Mucosa of rectum (tissue), 2 donors: ENCODE results near the gene AP1G2.

Experiments
- H3K27ac ChIP-seq, 2 donors: one replicate each; pipeline ENCODE4 v1.7.0; 2013; ENCODE audit warnings: inconsistent platforms in 2 of 2, low read depth in 2 of 2, low read length in 2 of 2
- H3K27me3 ChIP-seq, 2 donors: one replicate each; pipeline ENCODE4 v1.7.0; 2013; ENCODE audit warnings: low read length in 2 of 2; ENCODE audit not compliant: control insufficient read depth in 2 of 2, insufficient read depth in 2 of 2
- H3K36me3 ChIP-seq, 2 donors: one replicate each; pipeline ENCODE4 v1.7.0; 2013; ENCODE audit warnings: low read length in 2 of 2; ENCODE audit not compliant: control insufficient read depth in 2 of 2, insufficient read depth in 2 of 2
- H3K4me1 ChIP-seq, 2 donors: one replicate each; pipeline ENCODE4 v1.7.0; 2013; ENCODE audit warnings: low read length in 2 of 2, mild to moderate bottlenecking in 1 of 2; ENCODE audit not compliant: control insufficient read depth in 2 of 2, insufficient read depth in 2 of 2
- H3K4me3 ChIP-seq, 2 donors: one replicate each; pipeline ENCODE4 v1.7.0; 2013; ENCODE audit warnings: low read length in 2 of 2
- H3K9ac ChIP-seq, 2 donors: one replicate each; pipeline ENCODE4 v1.7.0; 2013; ENCODE audit warnings: low read length in 2 of 2, low read depth in 1 of 2, mild to moderate bottlenecking in 1 of 2
- H3K9me3 ChIP-seq, 2 donors: one replicate each; pipeline ENCODE4 v1.7.0; 2013; ENCODE audit warnings: low read length in 2 of 2; ENCODE audit not compliant: control insufficient read depth in 2 of 2
- donor health status: healthy.
- donor health status: Normal muscosa, but diverticular disease.

Gene AP1G2

DNA sequence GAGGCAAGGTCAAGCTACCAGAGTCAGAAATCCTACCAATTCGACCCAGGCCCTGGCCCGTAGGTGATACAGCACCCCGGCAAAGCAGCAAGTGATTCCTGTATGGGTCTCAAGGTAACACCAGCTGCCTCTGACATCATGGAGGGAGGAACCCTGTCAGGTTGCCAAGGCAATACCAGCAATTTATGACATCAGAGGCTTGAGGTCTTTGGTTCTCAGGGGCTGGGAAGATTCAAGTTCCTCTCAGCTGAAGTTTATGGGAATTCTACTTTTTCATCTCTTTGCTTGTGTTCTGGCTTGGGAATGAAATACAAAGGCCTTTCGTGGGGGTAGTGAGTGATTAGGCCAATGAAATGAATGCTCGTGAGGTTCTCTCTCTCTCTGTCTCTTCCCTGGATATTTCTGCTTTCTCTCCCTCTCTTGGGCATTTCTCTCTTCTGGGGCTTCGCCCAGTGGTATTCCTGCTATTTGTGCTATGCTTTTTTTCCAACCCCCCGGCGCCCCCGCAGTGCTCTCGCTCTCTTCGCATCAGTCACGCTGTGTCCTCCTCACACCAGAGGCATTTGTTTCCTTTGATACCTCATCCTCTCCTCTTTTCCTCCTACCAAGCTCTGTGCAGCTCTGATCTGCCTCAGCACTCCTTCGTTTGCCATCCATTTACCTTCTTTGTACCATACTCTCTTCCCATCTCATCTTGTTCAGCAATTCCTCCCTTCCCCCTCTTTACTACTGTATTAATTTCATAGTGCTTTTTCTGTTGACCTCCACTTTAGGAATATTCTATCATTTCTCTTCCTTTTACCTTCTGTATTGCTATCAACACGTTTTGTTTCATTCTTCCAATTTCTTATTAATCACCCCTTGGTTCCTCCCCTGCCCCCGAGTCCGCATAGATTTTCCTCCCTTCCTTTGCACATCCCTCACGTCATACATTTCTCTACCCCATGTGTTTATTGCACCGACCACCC is 19.0 kb downstream of the AP1G2 start:
- Histone ChIP-seq H3K9ac (no peak overlapping the region), H3K36me3 (no peaks in the 10 kb centered on the region), H3K9me3 (no peaks in the 10 kb centered on the region), H3K4me3 (no peak overlapping the region), H3K27me3 (peaks cover 0 to 2% of the 10 kb centered on the region in 2 donors), H3K4me1 (peaks cover 3 to 5% of the 10 kb centered on the region in 2 donors), H3K27ac (no peak overlapping the region)

DNA sequence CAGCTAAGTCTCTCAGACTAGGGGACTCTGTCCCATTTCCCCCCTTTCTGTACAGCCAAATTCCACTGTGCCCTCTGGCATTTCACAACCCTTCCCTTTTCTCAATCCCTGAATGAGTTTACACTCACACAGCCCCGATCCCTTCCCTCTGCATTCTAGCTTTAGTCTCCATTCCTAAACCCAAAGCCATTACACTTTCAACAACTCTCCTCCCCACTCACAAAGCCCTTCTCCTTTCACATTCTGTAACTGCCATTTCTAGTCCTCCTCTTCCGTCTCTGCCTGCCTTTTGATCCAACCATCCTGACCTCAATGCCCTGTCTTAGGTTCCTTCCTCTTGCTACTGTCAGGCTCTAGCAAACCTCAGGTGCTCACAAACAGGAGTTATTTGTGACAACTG is 19.7 kb downstream of the AP1G2 start:
- Histone ChIP-seq H3K27ac (no peak overlapping the region), H3K4me3 (no peak overlapping the region), H3K9me3 (no peaks in the 10 kb centered on the region), H3K36me3 (no peaks in the 10 kb centered on the region), H3K4me1 (peaks cover 3 to 5% of the 10 kb centered on the region in 2 donors), H3K9ac (no peak overlapping the region), H3K27me3 (peaks cover 0 to 2% of the 10 kb centered on the region in 2 donors)

DNA sequence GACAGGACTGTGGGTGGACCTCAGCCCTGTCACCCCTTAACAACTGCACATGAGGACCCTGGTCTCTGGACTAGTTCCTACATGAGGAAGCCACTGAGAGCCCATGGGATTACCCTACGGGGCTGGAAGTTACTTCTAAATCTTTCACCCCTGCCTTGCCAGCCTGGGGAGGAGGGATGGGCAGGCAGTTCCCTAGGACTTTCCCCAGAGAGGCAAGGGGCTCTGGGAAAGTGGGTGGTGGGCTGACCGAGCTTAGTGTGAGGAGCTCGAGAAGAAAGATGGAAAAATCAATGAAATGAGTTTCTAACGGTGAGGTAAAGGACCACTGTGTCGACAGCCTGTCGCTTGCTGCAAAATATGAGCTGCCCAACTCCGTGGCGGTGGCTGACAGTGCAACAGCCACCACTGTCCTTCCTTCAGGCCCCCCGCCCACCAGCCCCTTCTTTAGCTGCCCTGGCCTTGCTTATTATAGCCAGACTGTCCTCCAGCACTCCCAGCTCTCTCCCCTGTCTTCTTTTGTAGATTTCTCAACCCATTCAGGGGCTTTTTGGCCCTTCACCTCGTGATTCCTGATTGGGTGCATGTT is 21.0 kb downstream of the AP1G2 start:
- no peak overlapping the region for H3K9ac ChIP-seq
- H3K36me3 ChIP-seq: no peaks in the 10 kb centered on the region

DNA sequence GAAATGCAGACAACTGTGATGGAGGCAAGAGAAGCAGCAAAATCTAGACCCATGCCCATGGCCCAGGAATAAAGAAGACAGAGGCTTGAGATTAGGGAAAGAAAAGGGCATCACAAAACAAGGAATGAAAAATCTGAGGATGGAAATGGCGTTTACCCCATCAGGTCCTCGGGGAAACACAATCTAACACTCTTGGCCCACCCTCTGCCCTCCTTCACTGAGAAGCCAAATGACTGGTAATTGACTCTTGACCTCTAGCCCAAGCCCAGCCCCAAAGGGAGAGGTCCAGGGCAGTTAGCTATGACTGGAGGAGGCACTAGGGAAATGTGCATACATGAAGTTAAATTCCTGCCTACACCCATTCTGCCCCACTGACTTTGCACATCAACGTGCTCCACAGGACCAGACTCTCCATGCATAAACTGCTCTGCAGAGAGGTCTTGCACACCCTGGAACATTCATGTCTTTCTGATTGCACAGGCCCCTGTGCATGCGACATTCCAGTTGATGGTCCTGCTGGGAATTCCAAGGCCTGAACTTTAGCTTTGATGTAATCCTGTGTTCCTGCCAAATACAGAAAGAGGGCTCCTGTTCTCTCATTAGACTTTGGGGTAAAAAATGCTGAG is 21.7 kb downstream of the AP1G2 start:
- Histone ChIP-seq H3K9ac (no peak overlapping the region), H3K4me3 (no peak overlapping the region), H3K36me3 (no peaks in the 10 kb centered on the region), H3K27ac (no peak overlapping the region), H3K9me3 (no peaks in the 10 kb centered on the region), H3K4me1 (peaks cover 0 to 5% of the 10 kb centered on the region in 2 donors), H3K27me3 (peaks cover 0 to 2% of the 10 kb centered on the region in 2 donors)

More for the DNA sequence above, 21.0 kb downstream of the AP1G2 start:
- peaks cover 0 to 5% of the 10 kb centered on the region in 2 donors for H3K4me1 ChIP-seq
- peaks cover 0 to 2% of the 10 kb centered on the region in 2 donors for H3K27me3 ChIP-seq
- no peak overlapping the region for H3K4me3 ChIP-seq
- no peaks in the 10 kb centered on the region for H3K9me3 ChIP-seq
- no peak overlapping the region for H3K27ac ChIP-seq

DNA sequence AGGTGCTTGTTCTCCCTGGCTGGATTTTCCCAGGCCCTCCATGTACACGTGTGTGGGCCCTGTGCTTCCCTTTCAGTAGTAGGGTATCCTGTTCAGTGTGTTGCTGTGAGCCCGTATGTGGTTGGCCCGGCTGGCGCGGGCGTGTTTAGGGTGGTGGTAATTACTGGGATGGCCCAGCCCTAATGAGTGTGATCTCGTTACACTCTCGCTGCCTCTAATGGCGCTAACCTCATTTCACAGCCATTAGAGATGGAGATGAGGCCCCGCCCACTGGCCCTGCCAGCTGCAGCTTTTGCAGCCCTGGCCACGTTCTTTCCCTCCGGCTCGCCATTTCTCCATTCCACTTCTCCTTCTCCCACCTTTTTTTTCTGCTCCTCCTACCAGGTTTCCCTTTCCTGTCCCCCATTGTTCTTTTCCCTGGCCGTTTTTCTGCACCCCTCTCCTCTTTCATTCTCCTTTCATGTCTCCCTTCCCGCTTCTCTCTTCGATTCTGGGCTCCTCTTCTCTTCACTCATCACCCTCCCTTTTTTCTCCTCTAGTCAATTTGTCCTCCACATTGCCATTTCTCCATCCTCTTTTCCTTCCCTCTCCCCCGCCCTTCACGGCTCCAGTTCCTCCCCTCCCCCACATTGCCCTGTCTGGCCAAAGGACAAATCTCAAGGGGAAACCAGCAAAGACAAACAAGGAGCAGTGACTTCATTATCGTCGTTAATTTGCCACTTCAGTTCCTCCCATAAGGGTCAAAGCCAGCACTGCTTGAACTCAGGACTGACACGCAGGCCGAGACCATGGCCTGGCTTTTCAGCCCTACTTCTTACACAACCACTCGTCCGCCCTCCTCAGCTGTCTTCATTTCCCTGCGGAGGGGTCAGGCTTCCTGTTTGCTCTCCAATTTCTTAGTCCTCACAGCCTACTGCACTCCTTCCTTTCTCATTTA is 22.8 kb downstream of the AP1G2 start:
- H3K36me3 ChIP-seq: no peaks in the 10 kb centered on the region
- H3K27me3 ChIP-seq: no peaks in the 10 kb centered on the region
- no peak overlapping the region for H3K27ac ChIP-seq
- H3K9ac ChIP-seq: no peak overlapping the region
- no peak overlapping the region for H3K4me3 ChIP-seq
- peaks cover 0 to 5% of the 10 kb centered on the region in 2 donors for H3K4me1 ChIP-seq
- H3K9me3 ChIP-seq: no peaks in the 10 kb centered on the region

DNA sequence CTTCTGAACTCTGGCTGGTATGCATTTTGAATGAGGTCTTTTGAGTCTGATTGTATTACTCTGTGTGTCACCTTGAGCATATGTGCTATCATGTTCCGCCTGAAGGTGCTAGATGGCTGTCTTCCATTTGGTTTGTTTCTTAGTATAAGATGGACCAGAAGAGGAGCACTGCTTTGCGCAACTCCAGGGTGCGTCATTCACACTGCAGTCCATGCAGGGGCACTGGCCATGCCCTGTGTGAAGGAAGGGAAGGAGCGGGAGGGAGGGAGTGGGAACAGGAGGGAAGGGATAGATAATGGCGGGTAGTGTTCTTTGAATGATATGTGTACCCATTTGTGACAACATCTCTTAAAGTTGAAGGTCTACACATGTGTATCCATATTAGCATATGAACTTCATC is 24.2 kb downstream of the AP1G2 start:
- Histone ChIP-seq H3K36me3 (no peaks in the 10 kb centered on the region), H3K27ac (no peak overlapping the region), H3K27me3 (no peaks in the 10 kb centered on the region), H3K4me1 (peaks cover 0 to 5% of the 10 kb centered on the region in 2 donors), H3K9ac (no peak overlapping the region), H3K9me3 (no peaks in the 10 kb centered on the region), H3K4me3 (no peak overlapping the region)

DNA sequence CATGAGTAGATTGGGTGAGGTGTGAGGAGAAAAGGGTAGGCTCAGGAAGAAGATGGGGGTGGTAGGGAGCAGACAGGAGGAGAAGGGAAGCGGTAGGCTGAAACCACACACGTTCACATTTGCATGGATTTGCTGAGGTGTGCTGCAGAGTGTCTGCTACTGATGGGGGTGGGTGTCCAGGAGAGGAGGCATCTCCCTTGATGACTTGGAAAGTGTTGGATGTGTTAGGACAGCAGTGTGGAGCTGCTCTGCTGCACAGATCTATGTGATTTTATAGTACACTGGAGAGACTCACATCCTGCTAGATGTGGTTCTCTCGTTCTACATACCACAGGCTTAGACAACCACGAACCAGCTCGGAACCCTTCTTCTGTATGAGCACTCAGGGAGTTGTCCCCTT is 25.3 kb downstream of the AP1G2 start:
- H3K9ac ChIP-seq: no peak overlapping the region
- no peaks in the 10 kb centered on the region for H3K9me3 ChIP-seq
- H3K27ac ChIP-seq: no peak overlapping the region
- no peak overlapping the region for H3K4me3 ChIP-seq
- no peaks in the 10 kb centered on the region for H3K27me3 ChIP-seq
- peaks cover 0 to 5% of the 10 kb centered on the region in 2 donors for H3K4me1 ChIP-seq
- H3K36me3 ChIP-seq: no peaks in the 10 kb centered on the region

DNA sequence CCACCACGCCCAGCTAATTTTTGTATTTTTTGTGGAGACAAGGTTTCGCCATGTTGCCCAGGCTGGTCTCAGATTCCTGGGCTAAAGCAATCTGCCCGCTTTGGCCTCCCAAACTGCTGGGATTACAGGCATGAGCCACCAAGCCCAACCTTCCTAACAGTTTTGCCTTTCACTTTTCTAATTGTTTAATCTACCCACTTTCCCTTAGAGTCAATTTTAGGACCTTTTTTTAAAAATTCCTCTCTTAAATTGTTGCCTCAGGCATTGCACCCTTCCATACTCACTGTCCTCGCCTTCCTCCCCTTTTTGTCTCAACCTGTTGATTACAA is 27.5 kb downstream of the AP1G2 start:
- H3K27me3 ChIP-seq: no peaks in the 10 kb centered on the region
- no peak overlapping the region for H3K9ac ChIP-seq
- H3K4me1 ChIP-seq: peaks cover 0 to 5% of the 10 kb centered on the region in 2 donors
- H3K4me3 ChIP-seq: no peak overlapping the region
- H3K27ac ChIP-seq: no peak overlapping the region
- no peaks in the 10 kb centered on the region for H3K36me3 ChIP-seq
- H3K9me3 ChIP-seq: no peaks in the 10 kb centered on the region

DNA sequence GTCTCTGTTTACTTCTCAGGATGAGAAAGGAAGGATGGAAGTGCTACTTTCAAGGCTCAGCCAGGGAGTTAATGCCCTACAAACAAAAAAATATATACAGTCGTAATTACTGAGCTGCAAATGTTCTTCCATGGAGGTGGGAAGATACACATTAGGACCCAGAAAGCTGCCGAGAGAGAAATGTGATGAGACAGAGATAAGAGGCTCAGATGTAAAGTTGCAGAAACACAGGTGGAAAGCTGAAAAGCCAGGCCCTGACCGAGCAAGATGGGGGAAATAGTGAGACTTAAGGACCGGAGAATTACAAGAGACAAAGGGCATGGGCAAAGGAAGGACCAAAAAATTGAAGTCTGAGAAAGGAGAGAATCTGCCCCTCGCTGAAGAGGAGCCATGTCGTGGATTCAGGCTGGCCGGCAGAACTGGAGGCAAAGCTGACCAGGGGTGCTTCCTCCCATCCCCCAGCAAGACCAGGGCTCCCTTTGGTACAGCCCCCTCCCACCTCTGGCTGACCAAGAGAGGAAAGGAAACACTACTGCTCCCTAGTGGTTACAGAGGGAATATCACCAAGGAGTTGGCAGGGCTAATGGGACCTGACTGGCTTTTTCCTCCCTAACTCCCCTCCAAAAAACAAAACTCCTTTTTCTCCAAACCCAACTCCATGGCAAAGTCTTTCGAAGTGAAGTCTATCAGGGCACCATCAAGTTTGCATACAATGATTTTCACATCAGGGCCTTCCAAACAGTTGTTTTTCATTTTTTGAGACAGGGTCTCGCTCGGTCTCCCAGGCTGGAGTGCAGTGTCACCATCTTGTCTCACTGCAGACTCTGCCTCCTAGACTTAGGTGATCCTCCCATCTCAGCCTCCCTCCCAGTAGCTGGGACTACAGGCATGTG is 28.1 kb downstream of the AP1G2 start:
- H3K9ac ChIP-seq: no peak overlapping the region

More for the DNA sequence above, 28.1 kb downstream of the AP1G2 start:
- no peaks in the 10 kb centered on the region for H3K36me3 ChIP-seq
- no peaks in the 10 kb centered on the region for H3K27me3 ChIP-seq
- no peaks in the 10 kb centered on the region for H3K9me3 ChIP-seq
- no peak overlapping the region for H3K27ac ChIP-seq
- no peak overlapping the region for H3K4me3 ChIP-seq
- H3K4me1 ChIP-seq: peaks cover 0 to 1% of the 10 kb centered on the region in 2 donors
